ENCODE measurements around the gene TMEFF2.

DNA sequence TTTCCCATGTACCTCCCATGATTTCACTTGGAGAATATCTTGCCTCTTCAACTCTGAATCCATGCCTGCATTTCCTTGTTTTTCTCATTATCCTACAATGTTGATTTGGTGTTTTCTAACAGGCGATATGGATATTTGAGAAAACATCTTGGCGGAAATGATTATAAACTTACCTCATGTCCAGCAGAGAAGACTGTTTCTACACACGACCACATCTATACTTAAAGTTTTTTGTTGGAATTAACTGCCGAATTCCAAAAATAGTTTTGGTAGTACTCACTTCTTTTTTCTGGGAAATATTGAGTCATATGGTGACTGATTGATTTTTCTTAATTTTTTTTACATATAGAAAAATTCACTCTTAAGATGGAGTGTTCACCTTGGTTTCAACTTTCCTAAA is 41.4 kb upstream of the TMEFF2 start:
- TF ChIP-seq CTCF (IDR thresholded peaks at IDR 0.05 in 8 of 11, conservative IDR thresholded peaks at IDR 0.05 in 3 of 11): no peak
- TF ChIP-seq POLR2A (IDR thresholded peaks at IDR 0.05): no peak

Data from spleen (tissue), 7 donors.